Activated T-helper 1 cell treated with anti-CD3 and anti-CD28 coated beads, Interleukin-2, amount 50 U/mL, for 16 hours (primary cell): ENCODE data around the gene AKR1C2.
"Not testable (repeated sequence)": the region's sequence is repeated elsewhere in the genome, so short reads cannot be mapped to it uniquely, and the experiment has no call there.

Source experiments
- DNase-seq, 2 donors: peaks; one replicate each; pipeline ENCODE4 v3.0.0-alpha.2; 2020; ENCODE audit warnings: low read depth in 1 of 2, low spot score in 1 of 2

The AKR1C2 gene

GRCh38 chr10:5003127-5004029, at the start of gene AKR1C2:
Gene AKR1C2 (minus strand): TSS chr10:5003857. CDS start chr10:5003835, 22 bp downstream.
- not testable (repeated sequence) for DNase-seq

- not testable (repeated sequence) for DNase-seq
Measured at GRCh38 chr10:5052951-5053500, 49.4 kb upstream of the AKR1C2 start.

GRCh38 chr10:5047912-5048628, 44.4 kb upstream of the AKR1C2 start:
- DNase-seq: no peak

- DNase-seq: not testable (repeated sequence)
Measured at GRCh38 chr10:5047055-5047454, 43.4 kb upstream of the AKR1C2 start.

GRCh38 chr10:5046410-5046809, 42.8 kb upstream of the AKR1C2 start:
- no peak for DNase-seq

- no peak for DNase-seq
Measured at GRCh38 chr10:5045095-5045494, 41.4 kb upstream of the AKR1C2 start.

GRCh38 chr10:5043716-5044115, 40.1 kb upstream of the AKR1C2 start:
- DNase-seq: no peak

GRCh38 chr10:5042922-5043321, 39.3 kb upstream of the AKR1C2 start:
- DNase-seq: no peak

- DNase-seq: no peak
Measured at GRCh38 chr10:5041471-5042023, 37.9 kb upstream of the AKR1C2 start.

- DNase-seq: no peak
Measured at GRCh38 chr10:5040781-5041470, 37.3 kb upstream of the AKR1C2 start.

GRCh38 chr10:5040010-5040673, 36.5 kb upstream of the AKR1C2 start:
- DNase-seq: no peak

GRCh38 chr10:5038733-5039132, 35.1 kb upstream of the AKR1C2 start:
- no peak for DNase-seq

- DNase-seq: no peak
Measured at GRCh38 chr10:5038101-5038500, 34.4 kb upstream of the AKR1C2 start.

- DNase-seq: no peak
Measured at GRCh38 chr10:5036511-5036910, 32.9 kb upstream of the AKR1C2 start.

GRCh38 chr10:5035356-5035755, 31.7 kb upstream of the AKR1C2 start:
- no peak for DNase-seq

- no peak for DNase-seq
Measured at GRCh38 chr10:5034588-5034987, 30.9 kb upstream of the AKR1C2 start.

- DNase-seq: no peak
Measured at GRCh38 chr10:5033061-5033778, 29.6 kb upstream of the AKR1C2 start.

- DNase-seq: not testable (repeated sequence)
Measured at GRCh38 chr10:5032444-5032843, 28.8 kb upstream of the AKR1C2 start.

- DNase-seq: not testable (repeated sequence)
Measured at GRCh38 chr10:5031588-5031987, 27.9 kb upstream of the AKR1C2 start.

GRCh38 chr10:5030989-5031388, 27.3 kb upstream of the AKR1C2 start:
- DNase-seq: no peak
